HCT116 (cell line): ENCODE results near the gene RPIA. TPM values are rescaled to one million over a fixed set of nuclear protein-coding genes. Genes with fewer than 3 reads are reported as not detected.
"Not testable (repeated sequence)": the region's sequence is repeated elsewhere in the genome, so short reads cannot be mapped to it uniquely, and the experiment has no call there.

Experiments
- ATAC-seq: fragments of 200-7000 bp; cut with Tn5 transposase; 2 replicates; pipeline ENCODE4 v1.9.1; 2020; ENCODE audit warnings: mild to moderate bottlenecking, moderate library complexity
- BruUV-seq: library from RNA; stranded (reverse); fragments of 400-500 nt; replicated peaks from 2 replicates; lab custom pipeline; 2021; lab: Mats Ljungman, UMichigan
- CTCF ChIA-PET: fragments of 300-600 bp; sonication (Branson Sonifier 250); formaldehyde crosslinking; loops from one replicate; lab custom pipeline; 2021; ENCODE audit warnings: antibody characterized with exemption; lab: Charles Lee
- POLR2A ChIA-PET: fragments of 300-600, 350-600 bp; sonication (Branson Sonifier 250); formaldehyde crosslinking; loops from one replicate; lab custom pipeline; 2021; ENCODE audit warnings: antibody characterized with exemption; lab: Charles Lee
- RAD21 ChIA-PET, 2 experiments: fragments of 300-600 bp; sonication (Branson Sonifier 250); formaldehyde crosslinking; loops; one replicate each; lab custom pipeline; 2023; ENCODE audit warnings: low total read pairs in 2 of 2; ENCODE audit not compliant: uncharacterized antibody in 2 of 2, unreplicated experiment in 2 of 2, low non-redundant PET in 1 of 2; lab: Charles Lee
- DNase-seq: peaks from one replicate; pipeline ENCODE4 v3.0.0-alpha.2; 2010; ENCODE audit warnings: low read depth, low spot score
- H2AFZ ChIP-seq: fragments of 200-600 bp; shearing (Covaris generic), sonication (generic); 2 replicates; pipeline ENCODE4 v1.6.1; 2017; ENCODE audit warnings: low read depth, mixed run types, mixed read lengths, antibody characterized with exemption, low read length; ENCODE audit not compliant: poor library complexity, severe bottlenecking
- H3K27ac ChIP-seq: 2 replicates; pipeline ENCODE4 v1.5.1; 2012; ENCODE audit warnings: low read depth, low read length
- H3K27me3 ChIP-seq: fragments of 200-600 bp; sonication (generic); 2 replicates; pipeline ENCODE4 v1.6.1; 2016; ENCODE audit warnings: mixed run types, low read length, mixed read lengths; ENCODE audit not compliant: insufficient read depth
- H3K36me3 ChIP-seq, 2 experiments: fragments of 200-500 bp in 1 of 2; fragments of 200-600 bp in 1 of 2; sonication (Bioruptor generic) in 1 of 2; sonication (generic) in 1 of 2; 2 replicates each; pipeline versions ENCODE4 v1.5.1 to v1.6.1; 2014 to 2016; ENCODE audit warnings: low read length in 2 of 2, inconsistent platforms in 1 of 2, mixed read lengths in 1 of 2, mixed run types in 1 of 2; ENCODE audit not compliant: insufficient read depth in 2 of 2, control insufficient read depth in 1 of 2
- H3K4me1 ChIP-seq, 2 experiments: fragments of 200-600 bp in 1 of 2; sonication (generic) in 1 of 2; 2 replicates each; pipeline versions ENCODE4 v1.5.1 to v1.6.1; 2012 to 2017; ENCODE audit warnings: low read length in 2 of 2, inconsistent platforms in 1 of 2, mild to moderate bottlenecking in 1 of 2, mixed read lengths in 1 of 2, mixed run types in 1 of 2, moderate library complexity in 1 of 2; ENCODE audit not compliant: insufficient read depth in 2 of 2, control insufficient read depth in 1 of 2
- H3K4me2 ChIP-seq: fragments of 200-600 bp; sonication (generic); 2 replicates; pipeline ENCODE4 v1.6.1; 2017; ENCODE audit warnings: mixed run types, low read length, mixed read lengths
- H3K4me3 ChIP-seq, 2 experiments: fragments of 200-600 bp in 1 of 2; sonication (generic) in 1 of 2; replicated peaks in 1 of 2; 2 replicates each; pipeline ENCODE4 v1.5.1; 2011 to 2016; ENCODE audit warnings: low read length in 2 of 2, control low read depth in 1 of 2, low read depth in 1 of 2, mild to moderate bottlenecking in 1 of 2, mixed read lengths in 1 of 2, mixed run types in 1 of 2
- H3K79me2 ChIP-seq: fragments of 200-600 bp; sonication (generic); 2 replicates; pipeline ENCODE4 v1.6.1; 2017; ENCODE audit warnings: mild to moderate bottlenecking, mixed run types, low read length, moderate library complexity, mixed read lengths; ENCODE audit not compliant: insufficient read depth
- H3K9ac ChIP-seq: fragments of 200-600 bp; sonication (generic); 2 replicates; pipeline ENCODE4 v1.6.1; 2016; ENCODE audit warnings: low read length, mixed read lengths
- H3K9me2 ChIP-seq: fragments of 200-600 bp; sonication (generic), shearing (Covaris generic); 2 replicates; pipeline ENCODE4 v1.6.1; 2017; ENCODE audit warnings: mixed run types, mild to moderate bottlenecking, moderate library complexity; ENCODE audit not compliant: insufficient read depth
- H3K9me3 ChIP-seq, 2 experiments: fragments of 200-500 bp in 1 of 2; fragments of 200-600 bp in 1 of 2; sonication (Bioruptor generic) in 1 of 2; sonication (generic) in 1 of 2; 2 replicates each; pipeline ENCODE4 v1.6.1; 2014 to 2017; ENCODE audit warnings: low read length in 2 of 2, mixed read lengths in 2 of 2, inconsistent platforms in 1 of 2, low read depth in 1 of 2, mild to moderate bottlenecking in 1 of 2, mixed run types in 1 of 2, moderate library complexity in 1 of 2; ENCODE audit not compliant: control insufficient read depth in 1 of 2, insufficient read depth in 1 of 2
- H4K20me1 ChIP-seq: fragments of 200-600 bp; sonication (generic), shearing (Covaris generic); 2 replicates; pipeline ENCODE4 v1.6.1; 2017; ENCODE audit warnings: mixed run types, mild to moderate bottlenecking, moderate library complexity; ENCODE audit not compliant: insufficient read depth
- ATF3 ChIP-seq: IDR thresholded peaks from 2 replicates; pipeline ENCODE4 v1.6.1; 2012
- CTCF ChIP-seq, 3 experiments: fragments of 200-600 bp in 1 of 3; sonication (generic) in 1 of 3; IDR thresholded peaks in 2 of 3; conservative IDR thresholded peaks in 1 of 3; 2 replicates each; pipeline ENCODE4 v1.5.1; 2012 to 2017; ENCODE audit warnings: low read depth in 2 of 3, low read length in 2 of 3, antibody characterized with exemption in 1 of 3, borderline replicate concordance in 1 of 3, control low read depth in 1 of 3, mild to moderate bottlenecking in 1 of 3, mixed read lengths in 1 of 3, mixed run types in 1 of 3, moderate library complexity in 1 of 3; ENCODE audit not compliant: insufficient read depth in 1 of 3
- ELF1 ChIP-seq: IDR thresholded peaks from 2 replicates; pipeline ENCODE4 v1.6.1; 2012; ENCODE audit warnings: low read depth, borderline replicate concordance
- EZH2 ChIP-seq: fragments of 200-600 bp; sonication (generic); IDR thresholded peaks from 2 replicates; pipeline ENCODE4 v1.6.1; 2017; ENCODE audit warnings: antibody characterized with exemption, mixed run types
- EZH2phosphoT487 ChIP-seq: fragments of 200-600 bp; IDR thresholded peaks from 2 replicates; pipeline ENCODE4 v1.6.1; 2018; ENCODE audit warnings: antibody characterized with exemption, borderline replicate concordance
- JUND ChIP-seq: IDR thresholded peaks from 2 replicates; pipeline ENCODE4 v1.6.1; 2012
- REST ChIP-seq: IDR thresholded peaks from 2 replicates; pipeline ENCODE4 v1.6.1; 2012; ENCODE audit warnings: low read depth
- SRF ChIP-seq: IDR thresholded peaks from 2 replicates; pipeline ENCODE4 v1.6.1; 2012; ENCODE audit warnings: low read depth
- YY1 ChIP-seq: IDR thresholded peaks from 2 replicates; pipeline ENCODE4 v1.6.1; 2011; ENCODE audit warnings: low read length, low read depth, moderate library complexity, mild to moderate bottlenecking; ENCODE audit not compliant: insufficient replicate concordance; ENCODE audit errors: extremely low read depth
- intact Hi-C: fragments of 100-400 bp; cut with micrococcal nuclease; formaldehyde crosslinking; loops from 2 replicates; pipeline ENCODE4 v1.10.0; 2022
- total RNA-seq: library from RNA; stranded (reverse); gene quantifications from one replicate; pipeline ENCODE4 v1.2.1, GENCODE V29; 2021; ENCODE audit not compliant: unreplicated experiment

RPIA gene
- total RNA-seq, 1 experiment from 2014 or later: 43.3 TPM

- intact Hi-C loops, H3K36me3 ChIP-seq, H3K27me3 ChIP-seq, H3K9ac ChIP-seq, H3K27ac ChIP-seq, H3K4me2 ChIP-seq, DNase-seq, RAD21 ChIA-PET, H3K79me2 ChIP-seq, H3K4me3 ChIP-seq, H2AFZ ChIP-seq, H3K9me2 ChIP-seq, H3K9me3 ChIP-seq, BruUV-seq, H4K20me1 ChIP-seq, ATAC-seq, H3K4me1 ChIP-seq, CTCF ChIA-PET: not testable (repeated sequence)
- POLR2A ChIA-PET: interaction anchor here (2.2 kb wide), 1 partner anchor 13 kb away, joined by 6 read pairs; no protein-coding TSS in a partner anchor
Observed at GRCh38 chr2:88645291-88645882, 46.1 kb upstream of the RPIA start.

GRCh38 chr2:88651646-88652045 lies 39.8 kb upstream of the RPIA start:
- Histone ChIP-seq H3K4me3 (no peak overlapping the region), H2AFZ (no peak overlapping the region), H3K9me2 (no peaks in the 10 kb centered on the region), H3K4me1 (no peaks in the 10 kb centered on the region), H3K79me2 (no peaks in the 10 kb centered on the region), H3K27me3 (no peaks in the 10 kb centered on the region), H3K9ac (no peak overlapping the region), H3K36me3 (no peaks in the 10 kb centered on the region), H3K4me2 (no peak overlapping the region), H3K9me3 (no peaks in the 10 kb centered on the region), H4K20me1 (no peaks in the 10 kb centered on the region), H3K27ac (no peak overlapping the region)
- ChIA-PET POLR2A (no interaction called here), CTCF (no interaction called here), RAD21 (no interaction called here)
- BruUV-seq: no TSS peak
- intact Hi-C loops: no loop called here
- no peak for ATAC-seq
- TF ChIP-seq CTCF (IDR thresholded peaks at IDR 0.05 in 2 of 3, conservative IDR thresholded peaks at IDR 0.05 in 1 of 3; ENCODE audit: borderline replicate concordance in 1 of 3, insufficient read depth in 1 of 3, low read depth in 2 of 3, low read length in 2 of 3): no peak
- TF ChIP-seq EZH2phosphoT487: no peak
- TF ChIP-seq REST: no peak
- TF ChIP-seq ATF3: no peak
- TF ChIP-seq SRF: no peak
- no peak for TF ChIP-seq JUND
- TF ChIP-seq YY1: no peak
- TF ChIP-seq ELF1: no peak
- no peak for TF ChIP-seq EZH2
- DNase-seq: no peak
